Type B pancreatic cell (in vitro differentiated cells): Measurements from ENCODE around the gene DOP1A. TPM values are rescaled to one million over a fixed set of nuclear protein-coding genes. Genes with fewer than 3 reads are reported as not detected.

Experiments
- DNase-seq: peaks from one replicate; pipeline ENCODE4 v3.0.0; 2021; ENCODE audit warnings: mixed read lengths; ENCODE audit not compliant: unreplicated experiment; ENCODE audit errors: extremely low spot score
- H3K27ac Mint-ChIP-seq: 2 replicates; pipeline ENCODE4 v1.8.0; 2021; ENCODE audit warnings: mild to moderate bottlenecking, mixed read lengths
- H3K27me3 Mint-ChIP-seq: 2 replicates; pipeline ENCODE4 v1.8.0; 2021; ENCODE audit warnings: mixed read lengths
- H3K36me3 Mint-ChIP-seq: 2 replicates; pipeline ENCODE4 v1.8.0; 2021; ENCODE audit warnings: mixed read lengths
- H3K4me1 Mint-ChIP-seq: one replicate; pipeline ENCODE4 v1.8.0; 2021; ENCODE audit warnings: mixed read lengths; ENCODE audit not compliant: unreplicated experiment
- H3K4me3 Mint-ChIP-seq: 2 replicates; pipeline ENCODE4 v1.8.0; 2021; ENCODE audit warnings: mild to moderate bottlenecking, mixed read lengths
- H3K9me3 Mint-ChIP-seq: 2 replicates; pipeline ENCODE4 v1.8.0; 2021; ENCODE audit warnings: mixed read lengths
- CTCF ChIP-seq: fragments of 200-600 bp; sonication (generic); conservative IDR thresholded peaks from 2 replicates; pipeline ENCODE4 v1.5.0; 2021; ENCODE audit warnings: antibody characterized with exemption, mild to moderate bottlenecking
- total RNA-seq: library from RNA; stranded (reverse); gene quantifications from 2 replicates; pipeline ENCODE4 v1.2.1, GENCODE V29; 2021; ENCODE audit warnings: low replicate concordance

Gene DOP1A
- total RNA-seq, 1 donor from 2014 or later: 30.1 TPM

- Mint-ChIP-seq H3K27ac (no peak overlapping the region), H3K4me3 (no peak overlapping the region), H3K27me3 (no peaks in the 10 kb centered on the region), H3K4me1 (peaks cover 4% of the 10 kb centered on the region), H3K36me3 (no peaks in the 10 kb centered on the region), H3K9me3 (no peaks in the 10 kb centered on the region)
- DNase-seq: no peak
- TF ChIP-seq CTCF: peak; percentile 85
Observed at GRCh38 chr6:83215131-83216047, 147.9 kb downstream of the DOP1A start.

GRCh38 chr6:83216806-83217205 lies 149.3 kb downstream of the DOP1A start:
- Mint-ChIP-seq H3K4me1 (peaks cover 4% of the 10 kb centered on the region), H3K27ac (no peak overlapping the region), H3K27me3 (no peaks in the 10 kb centered on the region), H3K9me3 (no peaks in the 10 kb centered on the region), H3K4me3 (no peak overlapping the region), H3K36me3 (no peaks in the 10 kb centered on the region)
- TF ChIP-seq CTCF: no peak
- no peak for DNase-seq

Other genes starting within 250 kb of the DOP1A start
- 7.0 and 20.0 TPM in 2 replicates for gene UBE3D, start 1.8 kb upstream of the DOP1A start, total RNA-seq
- 61.4 and 72.7 TPM in 2 replicates for gene PGM3, start 125.6 kb downstream of the DOP1A start, total RNA-seq
- gene RWDD2A, start 125.7 kb downstream of the DOP1A start, total RNA-seq: 3.6 and 4.5 TPM in 2 replicates